Esophagus squamous epithelium (tissue), 5 donors: Measurements from ENCODE around the gene BMPR1B. TPM values are rescaled to one million over a fixed set of nuclear protein-coding genes. Genes with fewer than 3 reads are reported as not detected.
A peak's percentile ranks its signal among the peaks of the same experiment; 100 is the strongest.

Source experiments
- DNase-seq: peaks from one replicate; lab custom pipeline; 2025; lab: John Stamatoyannopoulos, UW
- H3K27ac ChIP-seq, 4 donors: fragments of 200-600 bp; sonication (generic); one replicate each; pipeline ENCODE4 v1.5.1; 2016 to 2019; ENCODE audit warnings: mild to moderate bottlenecking in 1 of 4
- H3K27me3 ChIP-seq, 4 donors: fragments of 200-600 bp; sonication (generic); 1 replicate in 3 of 4; 2 replicates in 1 of 4; pipeline versions ENCODE4 v1.5.1 to v1.6.0; 2017 to 2021; ENCODE audit warnings: antibody characterized with exemption in 1 of 4
- H3K36me3 ChIP-seq, 3 donors: fragments of 200-600 bp; sonication (generic); one replicate each; pipeline ENCODE4 v1.5.1; 2016 to 2019
- H3K4me1 ChIP-seq, 3 donors: fragments of 200-600 bp; sonication (generic); one replicate each; pipeline ENCODE4 v1.5.1; 2017 to 2019
- H3K4me3 ChIP-seq, 4 donors: fragments of 200-600 bp; sonication (generic); 1 replicate in 3 of 4; 2 replicates in 1 of 4; pipeline ENCODE4 v1.5.1; 2016 to 2019; ENCODE audit warnings: mild to moderate bottlenecking in 2 of 4, moderate library complexity in 1 of 4
- H3K9me3 ChIP-seq, 3 donors: fragments of 200-600 bp; sonication (generic); one replicate each; pipeline ENCODE4 v1.5.1; 2016 to 2019
- POLR2A ChIP-seq, 4 donors: fragments of 450-650 bp; IDR thresholded peaks; one replicate each; pipeline ENCODE4 v1.6.1; 2017; ENCODE audit warnings: antibody characterized with exemption in 4 of 4, mild to moderate bottlenecking in 4 of 4, moderate library complexity in 3 of 4
- WGBS, 2 donors: methylation state at CpG; one replicate each; pipeline ENCODE4 v1.1.5; 2018; 5-methylcytosine and 5-hydroxymethylcytosine counted together
- intact Hi-C: fragments of 100-400 bp; cut with DNase I; formaldehyde crosslinking; loops from one replicate; pipeline ENCODE4 v1.15.0; 2022
- total RNA-seq, 4 donors: library from RNA; depleted of rRNA; stranded (reverse); fragments of >200 nt; gene quantifications; one replicate each; pipeline ENCODE4 v1.1.0, GENCODE V29; 2016
- TF ChIP-seq, protein P1 (sequence below), 6 experiments: fragments of 450-650 bp in 4 of 6; fragments of 200-600 bp in 2 of 6; sonication (generic) in 2 of 6; IDR thresholded peaks; one replicate each; pipeline ENCODE4 v1.5.1; 2016 to 2019; ENCODE audit warnings: antibody characterized with exemption in 6 of 6, mild to moderate bottlenecking in 4 of 6, moderate library complexity in 4 of 6
- donor health status: DM: yes; HTN: yes; CAD: no.

The BMPR1B gene
- total RNA-seq, 4 donors from 2014 or later: 0.09 to 0.66 (median 0.38) TPM; not detected in 1

DNA sequence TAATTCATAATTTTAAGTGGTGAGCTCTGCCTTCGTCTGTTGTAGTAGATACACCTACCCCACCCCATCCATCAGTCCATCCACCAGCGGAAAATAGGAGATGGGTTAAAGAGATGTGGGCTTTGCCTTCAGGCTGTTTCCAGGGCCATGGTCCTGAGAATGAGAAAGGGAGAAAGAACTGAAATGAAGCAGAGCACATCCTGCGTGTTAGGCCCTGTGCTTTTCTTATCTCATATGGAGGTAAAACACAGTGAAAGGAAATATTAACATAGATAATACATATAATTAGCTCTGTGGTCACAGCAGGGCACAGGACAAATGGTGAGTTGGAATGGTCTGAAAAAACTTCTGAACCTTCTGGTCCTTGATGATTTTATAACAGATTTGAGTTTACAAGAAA lies 393.5 kb downstream of the BMPR1B start:
- intact Hi-C loops: no loop called here
- Histone ChIP-seq H3K4me3 (no peak overlapping the region), H3K27ac (no peak overlapping the region), H3K27me3 (no peaks in the 10 kb centered on the region), H3K36me3 (no peaks in the 10 kb centered on the region), H3K9me3 (no peaks in the 10 kb centered on the region), H3K4me1 (no peaks in the 10 kb centered on the region)
- TF ChIP-seq, protein P1, sequence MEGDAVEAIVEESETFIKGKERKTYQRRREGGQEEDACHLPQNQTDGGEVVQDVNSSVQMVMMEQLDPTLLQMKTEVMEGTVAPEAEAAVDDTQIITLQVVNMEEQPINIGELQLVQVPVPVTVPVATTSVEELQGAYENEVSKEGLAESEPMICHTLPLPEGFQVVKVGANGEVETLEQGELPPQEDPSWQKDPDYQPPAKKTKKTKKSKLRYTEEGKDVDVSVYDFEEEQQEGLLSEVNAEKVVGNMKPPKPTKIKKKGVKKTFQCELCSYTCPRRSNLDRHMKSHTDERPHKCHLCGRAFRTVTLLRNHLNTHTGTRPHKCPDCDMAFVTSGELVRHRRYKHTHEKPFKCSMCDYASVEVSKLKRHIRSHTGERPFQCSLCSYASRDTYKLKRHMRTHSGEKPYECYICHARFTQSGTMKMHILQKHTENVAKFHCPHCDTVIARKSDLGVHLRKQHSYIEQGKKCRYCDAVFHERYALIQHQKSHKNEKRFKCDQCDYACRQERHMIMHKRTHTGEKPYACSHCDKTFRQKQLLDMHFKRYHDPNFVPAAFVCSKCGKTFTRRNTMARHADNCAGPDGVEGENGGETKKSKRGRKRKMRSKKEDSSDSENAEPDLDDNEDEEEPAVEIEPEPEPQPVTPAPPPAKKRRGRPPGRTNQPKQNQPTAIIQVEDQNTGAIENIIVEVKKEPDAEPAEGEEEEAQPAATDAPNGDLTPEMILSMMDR (IDR thresholded peaks at IDR 0.05): no peak
- TF ChIP-seq POLR2A (IDR thresholded peaks at IDR 0.05): no peak
- 77 to 88% methylated on average over 3 of the region's 3 CpGs for WGBS, 2 donors
- DNase-seq: no peak

DNA sequence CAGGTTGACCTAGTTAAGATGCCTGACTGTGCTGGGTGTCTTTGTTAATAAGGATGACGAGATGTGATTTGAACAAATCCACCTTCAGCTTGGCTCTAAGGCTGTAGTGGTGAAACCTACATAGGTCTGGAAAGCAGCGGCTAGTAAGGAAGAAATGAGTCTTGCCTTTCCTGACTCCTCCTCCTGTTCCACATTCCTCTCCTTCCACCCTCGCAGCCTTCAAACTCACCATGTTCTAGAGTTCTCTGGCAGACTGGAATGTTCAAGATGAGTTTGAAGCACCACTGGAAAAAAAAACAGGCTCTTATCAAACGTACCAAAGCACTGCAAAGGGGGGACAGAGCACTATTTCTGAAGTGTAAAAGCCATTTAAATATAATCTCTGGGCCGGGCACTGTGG lies 395.4 kb downstream of the BMPR1B start:
- no peaks in the 10 kb centered on the region for H3K36me3 ChIP-seq
- DNase-seq: no peak
- no peaks in the 10 kb centered on the region for H3K27me3 ChIP-seq
- H3K27ac ChIP-seq: no peak overlapping the region
- 71 to 73% methylated on average over 5 of the region's 5 CpGs for WGBS, 2 donors
- intact Hi-C loops: no loop called here
- TF ChIP-seq, protein P1 (IDR thresholded peaks at IDR 0.05): no peak
- no peak for TF ChIP-seq POLR2A (IDR thresholded peaks at IDR 0.05)
- no peaks in the 10 kb centered on the region for H3K9me3 ChIP-seq
- H3K4me3 ChIP-seq: no peak overlapping the region
- no peaks in the 10 kb centered on the region for H3K4me1 ChIP-seq

DNA sequence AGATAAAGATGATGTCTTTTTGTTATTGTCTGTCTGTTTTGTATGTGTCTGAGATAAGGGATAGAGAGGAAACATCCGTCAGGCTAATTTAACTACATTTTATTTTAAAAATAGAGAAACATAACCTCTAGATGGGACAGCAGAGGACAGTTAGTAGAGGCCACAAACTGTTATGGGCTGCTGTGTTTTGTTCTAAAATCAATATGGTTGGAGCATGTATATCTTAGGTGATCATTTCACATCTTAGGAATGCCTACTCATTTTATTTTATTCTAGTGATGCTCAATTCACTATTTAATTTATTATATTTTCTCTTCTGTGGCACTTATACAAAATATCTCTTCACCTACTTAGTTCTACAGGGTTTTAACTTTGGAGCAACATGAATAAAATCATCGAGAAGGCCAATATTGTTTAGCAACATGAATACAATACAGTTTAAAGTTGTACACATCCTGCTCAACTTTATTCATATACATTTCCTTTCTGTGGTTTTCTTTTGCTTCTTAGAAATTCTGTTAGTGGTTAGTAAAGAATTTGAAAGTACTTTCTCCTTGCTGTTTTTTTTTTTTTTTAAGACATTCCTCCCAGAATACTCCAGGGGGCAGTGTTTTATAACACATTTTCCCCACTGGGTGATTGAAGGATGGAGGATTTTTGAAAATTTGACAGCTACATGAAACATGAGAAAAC lies 398.1 kb downstream of the BMPR1B start:
- H3K4me1 ChIP-seq: no peaks in the 10 kb centered on the region
- 57 to 75% methylated on average over 2 of the region's 2 CpGs for WGBS, 2 donors
- no peak for DNase-seq
- intact Hi-C loops: no loop called here
- H3K36me3 ChIP-seq: no peaks in the 10 kb centered on the region
- H3K27me3 ChIP-seq: no peaks in the 10 kb centered on the region
- H3K4me3 ChIP-seq: no peak overlapping the region
- no peak overlapping the region for H3K27ac ChIP-seq
- no peaks in the 10 kb centered on the region for H3K9me3 ChIP-seq
- TF ChIP-seq, protein P1 (IDR thresholded peaks at IDR 0.05): peak in 5 of 6 experiments; percentile 17 to 48 (median 33)
- no peak for TF ChIP-seq POLR2A (IDR thresholded peaks at IDR 0.05)

DNA sequence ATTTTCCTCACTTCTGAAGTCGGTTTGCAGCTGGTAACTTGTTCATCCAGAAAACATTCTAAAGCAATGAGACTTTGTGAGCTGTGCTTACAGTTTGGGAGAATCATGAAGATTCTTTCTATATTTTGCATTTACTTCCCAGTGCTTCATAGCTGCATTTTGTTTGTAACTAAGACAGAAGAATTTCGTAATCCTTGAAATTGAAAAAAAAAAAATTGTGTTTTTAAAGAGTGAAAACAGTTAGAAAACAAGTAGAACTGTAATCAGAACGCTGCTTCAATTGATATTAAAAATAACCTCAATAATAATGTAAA lies 398.7 kb downstream of the BMPR1B start:
- intact Hi-C loops: no loop called here
- 29 to 40% methylated on average over 3 of the region's 3 CpGs for WGBS, 2 donors
- no peak overlapping the region for H3K4me3 ChIP-seq
- no peaks in the 10 kb centered on the region for H3K27me3 ChIP-seq
- no peaks in the 10 kb centered on the region for H3K4me1 ChIP-seq
- no peak for DNase-seq
- H3K27ac ChIP-seq: no peak overlapping the region
- H3K9me3 ChIP-seq: no peaks in the 10 kb centered on the region
- no peak for TF ChIP-seq POLR2A (IDR thresholded peaks at IDR 0.05)
- TF ChIP-seq, protein P1 (IDR thresholded peaks at IDR 0.05): peak in 1 of 6 experiments; percentile 7
- H3K36me3 ChIP-seq: no peaks in the 10 kb centered on the region

DNA sequence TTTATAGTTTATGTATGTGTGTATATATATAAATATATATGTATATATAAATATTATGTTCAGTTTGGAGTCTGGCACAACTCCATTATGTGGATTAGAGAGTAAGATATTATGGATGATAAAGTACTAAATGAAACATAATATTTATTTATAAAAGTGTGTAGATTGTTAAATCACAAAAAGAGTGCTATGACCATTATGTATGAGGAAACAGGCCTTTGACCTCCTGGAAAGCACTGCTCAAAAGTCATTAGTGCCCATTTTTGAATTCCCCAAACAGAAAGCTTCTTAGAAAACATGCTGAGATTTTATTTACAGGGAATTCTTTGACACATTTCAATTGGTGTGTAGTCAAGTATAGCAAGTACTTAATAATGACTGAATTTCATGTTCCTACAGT lies 399.8 kb downstream of the BMPR1B start:
- no peak for TF ChIP-seq POLR2A (IDR thresholded peaks at IDR 0.05)
- TF ChIP-seq, protein P1 (IDR thresholded peaks at IDR 0.05): no peak
- no peaks in the 10 kb centered on the region for H3K27me3 ChIP-seq
- no peaks in the 10 kb centered on the region for H3K36me3 ChIP-seq
- no peak for DNase-seq
- H3K9me3 ChIP-seq: no peaks in the 10 kb centered on the region
- H3K4me3 ChIP-seq: no peak overlapping the region
- H3K4me1 ChIP-seq: no peaks in the 10 kb centered on the region
- intact Hi-C loops: no loop called here
- H3K27ac ChIP-seq: no peak overlapping the region
